NCI-H2227 treated with DMSO at 0.1 percent for 48 hours (cell line): Measurements from ENCODE around the gene POC1B.
A peak's percentile ranks its signal among the peaks of the same experiment; 100 is the strongest.

Experiments
- DNase-seq: peaks from one replicate; lab custom pipeline; 2025; lab: John Stamatoyannopoulos, UW

POC1B gene

DNA sequence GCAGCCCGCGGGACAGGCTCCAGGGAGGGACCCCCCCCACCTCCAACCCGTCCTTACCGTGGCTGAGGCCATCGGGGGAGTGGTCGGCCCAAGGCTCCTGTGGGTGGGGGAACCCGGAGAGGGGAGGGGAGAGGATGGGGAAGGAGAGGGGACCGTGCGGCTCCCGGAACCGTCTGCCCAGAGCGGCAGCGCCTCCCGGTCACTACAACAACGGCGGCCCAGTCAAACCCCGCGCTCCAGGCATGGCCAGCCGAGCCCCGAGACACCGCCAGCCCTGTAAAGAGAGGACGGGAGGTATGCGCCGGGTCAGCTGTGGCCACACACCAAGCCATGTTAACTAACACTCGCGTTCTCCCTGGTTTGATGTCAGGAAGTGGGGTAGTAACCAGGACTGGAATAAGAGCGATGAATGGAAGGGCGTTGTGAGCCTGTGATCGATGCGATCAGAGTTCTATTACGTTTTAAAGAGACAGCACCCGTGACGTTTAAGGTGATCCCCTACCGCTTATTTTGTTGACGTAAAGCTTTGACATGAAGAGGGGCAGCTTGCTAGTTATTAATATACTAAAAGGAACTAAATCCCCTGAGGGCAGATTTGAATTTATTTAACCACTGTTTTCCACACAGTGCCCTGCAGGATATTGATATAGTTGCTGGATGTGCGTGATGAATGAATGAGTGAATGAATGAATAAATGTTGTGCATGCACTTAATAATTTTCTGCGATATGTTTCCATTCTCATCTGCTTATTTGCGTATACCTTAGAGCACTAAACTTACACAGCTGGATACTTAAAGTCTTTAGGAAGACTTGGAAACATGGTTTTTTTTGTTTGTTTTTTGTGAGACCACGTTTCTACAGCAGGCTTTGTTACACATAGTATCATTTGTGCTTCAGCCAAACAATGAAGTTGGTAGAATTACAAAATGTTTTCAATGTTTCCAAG is at the start of gene POC1B:
Gene POC1B (minus strand): TSS at position 224 of the 947 bp plus-strand sequence. CDS start 152 bp downstream, at position 72.
- peak; percentile 87 for DNase-seq

DNA sequence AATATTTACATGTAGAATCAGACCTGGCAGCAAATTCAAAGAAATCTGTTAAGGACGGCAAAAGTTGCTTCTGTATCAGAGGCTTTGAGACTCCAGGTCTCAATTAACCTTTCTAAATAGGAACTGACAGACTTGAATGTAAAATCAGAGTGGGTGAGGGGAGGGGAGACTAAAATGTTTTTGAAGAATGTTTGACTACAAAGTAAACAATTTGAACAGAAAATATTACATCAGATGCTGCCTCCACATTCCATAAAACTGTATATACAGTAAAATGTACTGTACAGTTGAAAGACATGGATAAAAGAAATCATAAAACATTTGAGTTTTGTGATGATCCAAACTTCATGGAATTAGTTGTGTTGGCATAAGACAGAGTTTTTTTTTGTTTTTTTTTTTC is 49.5 kb upstream of the POC1B start:
- no peak for DNase-seq

DNA sequence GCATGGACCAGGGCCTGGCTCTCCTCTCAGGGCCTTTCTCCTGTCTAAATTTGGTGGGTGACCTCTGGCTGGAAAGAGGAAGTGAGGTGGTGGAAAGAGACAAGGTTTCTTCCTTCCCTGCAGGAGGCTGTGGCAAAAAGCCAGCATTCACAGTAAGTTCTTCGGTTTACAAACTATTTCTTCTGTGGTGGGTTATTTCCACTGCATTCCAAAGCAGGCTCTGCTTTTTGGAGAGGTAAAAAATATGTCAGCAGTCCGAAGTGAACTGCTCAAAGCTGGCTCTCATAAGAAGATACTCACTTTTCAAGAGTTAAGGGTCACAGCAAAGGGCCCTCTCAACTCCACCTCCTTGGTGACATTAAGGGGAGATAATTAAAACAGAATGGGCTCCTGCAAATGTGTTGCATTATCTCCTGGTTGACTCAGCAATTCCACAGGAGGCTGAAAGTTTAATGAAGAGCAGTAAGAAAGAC is 48.9 kb upstream of the POC1B start:
- DNase-seq = no peak

DNA sequence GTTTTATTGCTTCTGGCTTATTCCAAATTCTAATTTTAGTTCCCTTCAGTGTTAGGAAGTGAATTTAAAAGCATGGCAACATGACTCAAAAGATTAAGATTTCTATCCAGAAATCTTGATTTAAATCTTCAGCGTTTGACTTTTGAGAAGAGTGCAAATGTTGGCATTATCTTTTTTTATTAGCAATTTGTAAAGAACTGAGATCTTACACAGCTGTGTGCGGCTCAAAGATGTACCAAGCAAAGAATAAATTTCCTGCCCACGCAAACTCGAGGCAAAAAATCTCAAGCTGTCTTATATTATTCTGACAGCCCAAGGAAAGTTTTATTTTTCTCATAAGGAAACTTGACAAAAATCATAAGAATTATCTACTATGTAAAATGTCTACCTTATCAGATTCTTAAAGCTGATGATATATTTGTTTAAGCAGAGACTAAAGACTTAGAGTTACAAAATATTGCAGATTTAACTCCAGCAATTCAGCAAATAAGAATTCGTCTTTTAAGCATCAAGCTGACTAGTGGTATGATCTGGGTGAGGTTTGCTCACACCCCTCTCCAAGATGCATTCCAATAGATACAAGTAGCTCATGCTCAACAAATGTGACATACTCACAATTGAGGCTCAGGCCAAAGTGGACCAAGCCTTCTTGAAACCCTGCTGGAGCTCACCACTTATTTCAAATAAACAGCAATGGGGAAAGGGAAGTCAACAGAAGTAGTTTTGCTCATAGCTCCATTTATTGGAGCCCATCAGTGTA is 47.4 kb upstream of the POC1B start:
- DNase-seq = no peak

DNA sequence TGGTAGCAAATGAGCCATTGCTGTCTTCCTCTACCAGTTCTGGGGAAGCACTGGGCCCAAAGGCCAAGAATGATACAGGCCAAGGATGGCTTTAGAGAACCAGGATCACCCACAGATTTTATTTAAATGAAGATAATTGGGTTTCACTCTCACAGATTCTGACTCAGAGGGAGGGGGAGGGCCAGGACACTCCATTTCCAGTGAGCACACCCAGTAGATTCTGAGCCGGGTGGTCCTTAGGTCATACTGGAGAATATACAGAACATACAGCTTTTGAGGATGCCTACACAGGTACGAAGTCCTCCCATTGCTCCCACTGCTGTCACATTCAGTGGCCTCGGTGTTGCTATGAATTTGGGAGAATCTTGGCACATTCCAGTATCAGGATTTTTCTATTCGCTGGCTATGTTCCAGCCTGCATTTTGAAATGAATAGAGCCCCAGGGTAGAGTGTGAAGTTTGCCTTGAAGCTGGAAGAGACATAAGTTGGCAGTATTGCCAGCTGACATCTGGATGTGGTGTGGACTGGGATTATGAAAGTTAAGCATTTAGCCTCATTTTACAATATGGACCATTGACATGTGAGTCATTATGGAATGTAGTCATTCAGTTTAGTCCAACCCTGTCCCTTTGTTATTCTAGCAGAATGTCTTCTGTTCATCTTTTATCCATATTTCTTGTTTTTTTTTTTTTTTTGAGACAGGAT is 45.8 kb upstream of the POC1B start:
- no peak for DNase-seq

DNA sequence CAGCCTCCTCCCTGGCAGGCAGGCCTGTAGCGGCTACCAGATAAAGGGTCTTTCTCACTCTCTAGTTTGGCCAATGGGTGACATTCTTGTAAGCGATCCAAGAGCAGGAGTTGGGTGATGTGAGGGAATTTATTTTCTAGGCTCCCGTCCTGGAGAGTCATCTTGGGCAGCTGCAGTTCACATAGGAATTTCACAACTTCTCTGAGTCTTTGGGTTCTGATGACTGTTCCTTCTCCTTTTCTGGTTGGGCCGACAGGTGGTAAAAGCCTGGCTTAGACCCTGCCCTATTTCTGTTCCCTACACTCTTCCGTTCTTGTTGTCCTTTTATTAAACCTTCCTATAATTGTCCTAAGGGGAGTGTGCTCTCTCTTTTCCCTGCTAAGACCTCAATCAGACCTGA is 42.6 kb upstream of the POC1B start:
- DNase-seq = no peak

DNA sequence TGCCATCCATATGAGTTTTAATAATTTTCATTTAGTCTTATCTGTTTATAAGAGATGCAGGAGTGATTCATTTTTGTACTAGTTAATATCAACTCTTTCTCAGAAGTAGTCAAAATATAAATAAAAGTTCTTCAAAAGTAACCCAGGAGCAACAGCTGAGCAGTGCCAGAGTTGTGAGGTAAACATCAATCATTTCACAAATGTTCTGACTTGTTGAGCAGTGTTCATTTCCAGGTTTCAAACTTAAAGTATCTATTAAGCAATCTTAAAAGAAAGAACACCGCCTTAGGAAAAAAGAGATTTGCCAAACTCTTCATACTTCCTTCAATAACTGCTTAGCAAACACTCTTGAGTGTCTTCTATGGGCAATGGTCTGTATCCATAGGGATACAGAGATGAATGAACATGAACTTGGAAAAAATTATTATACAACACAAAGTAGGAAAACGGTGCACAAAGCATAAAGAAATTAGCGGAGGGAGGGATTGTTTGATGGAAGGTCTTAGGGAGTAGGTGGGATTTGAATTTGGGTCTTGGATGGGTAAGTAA is 41.9 kb upstream of the POC1B start:
- no peak for DNase-seq

DNA sequence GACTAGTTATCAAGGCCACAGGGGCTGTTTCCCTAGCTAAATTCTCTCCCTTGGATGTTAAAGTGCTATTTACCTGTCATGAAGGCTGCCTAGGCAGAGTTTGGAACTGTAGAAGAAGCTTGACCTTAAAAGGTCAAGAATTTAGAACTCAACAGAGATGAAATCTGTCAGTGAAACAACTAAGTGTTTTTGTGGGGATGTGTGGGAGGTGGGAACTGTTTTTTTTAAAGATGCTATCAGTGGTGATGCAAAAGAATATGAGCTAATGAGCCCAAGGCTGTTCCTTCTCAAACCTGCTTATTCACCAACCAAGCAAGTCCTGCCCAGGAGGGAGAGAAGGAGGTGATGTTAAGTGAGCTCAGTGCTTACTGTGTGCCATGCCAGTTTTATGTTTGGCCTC is 40.8 kb upstream of the POC1B start:
- DNase-seq = no peak

DNA sequence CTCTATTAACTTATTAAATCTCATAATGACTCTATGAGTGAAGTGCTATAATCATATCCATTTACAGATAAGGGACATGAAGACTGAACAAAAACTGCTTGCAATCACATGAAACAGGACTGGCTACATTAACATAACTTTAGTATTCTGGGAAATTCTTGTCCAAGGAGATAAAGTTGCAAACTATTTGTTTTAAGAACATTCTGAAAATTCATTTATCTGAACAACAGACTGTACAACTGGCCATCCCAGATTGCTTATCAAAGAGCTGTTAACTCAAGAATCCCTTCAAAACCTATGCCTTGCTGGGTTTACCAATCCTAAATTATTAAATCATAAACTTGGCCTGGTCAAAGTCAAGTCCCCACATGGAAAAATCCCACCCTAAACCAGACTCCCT is 39.2 kb upstream of the POC1B start:
- DNase-seq = no peak

DNA sequence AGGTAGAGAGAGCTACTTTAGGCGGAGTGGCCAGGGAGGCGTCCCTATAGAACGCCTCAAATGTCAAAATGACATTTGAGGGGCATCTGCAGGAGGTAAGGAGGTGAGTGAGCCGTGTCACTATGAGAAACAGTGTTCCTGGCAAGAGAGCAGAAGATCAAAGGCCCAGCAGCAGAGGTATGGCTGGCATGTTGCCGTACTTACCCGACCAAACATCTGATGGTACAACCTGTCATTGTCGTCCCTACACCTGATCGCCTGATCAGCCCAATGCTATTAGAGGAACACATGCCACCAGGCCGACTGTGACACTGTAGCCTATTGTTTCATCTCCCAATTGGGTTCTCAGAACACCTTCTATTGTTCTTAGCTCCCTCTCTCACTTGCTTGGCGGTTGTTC is 33.9 kb upstream of the POC1B start:
- no peak for DNase-seq

DNA sequence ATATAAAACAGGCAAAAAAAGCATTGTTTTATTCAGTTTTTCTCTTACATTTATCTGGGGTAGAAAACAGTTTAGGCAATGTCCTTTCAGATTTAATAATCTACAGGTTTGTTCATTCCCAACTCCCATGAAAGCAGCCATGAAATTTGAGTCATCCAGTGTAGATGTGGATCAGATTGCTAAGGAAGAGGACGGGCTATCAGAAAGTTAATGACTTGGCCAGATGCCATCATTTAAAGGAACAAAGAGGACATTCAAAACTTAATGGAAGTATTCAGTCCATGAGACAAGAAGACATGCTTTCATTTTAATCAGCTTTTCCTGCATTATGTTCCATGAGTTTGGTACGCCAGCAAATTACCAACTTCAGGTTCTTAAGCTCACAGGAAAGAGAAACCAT is 31.1 kb upstream of the POC1B start:
- DNase-seq = no peak

DNA sequence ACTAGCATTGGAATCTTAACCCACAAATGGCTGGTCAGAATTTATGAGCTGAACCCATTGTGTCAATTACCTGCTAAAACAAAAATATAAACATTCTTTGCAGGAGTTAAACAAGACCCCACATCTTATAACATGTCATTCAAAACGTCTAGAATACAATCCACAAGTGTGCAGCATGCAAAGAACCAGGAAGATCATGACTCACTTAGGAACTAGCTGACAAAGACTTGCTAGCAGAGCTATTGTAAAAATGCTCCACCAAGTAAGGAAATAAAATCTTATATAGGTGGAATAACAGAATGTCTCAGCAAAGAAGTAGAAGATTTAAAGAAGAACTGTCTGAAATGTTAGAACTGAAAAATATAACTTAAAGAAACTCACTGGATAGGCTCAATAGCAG is 26.5 kb upstream of the POC1B start:
- no peak for DNase-seq

DNA sequence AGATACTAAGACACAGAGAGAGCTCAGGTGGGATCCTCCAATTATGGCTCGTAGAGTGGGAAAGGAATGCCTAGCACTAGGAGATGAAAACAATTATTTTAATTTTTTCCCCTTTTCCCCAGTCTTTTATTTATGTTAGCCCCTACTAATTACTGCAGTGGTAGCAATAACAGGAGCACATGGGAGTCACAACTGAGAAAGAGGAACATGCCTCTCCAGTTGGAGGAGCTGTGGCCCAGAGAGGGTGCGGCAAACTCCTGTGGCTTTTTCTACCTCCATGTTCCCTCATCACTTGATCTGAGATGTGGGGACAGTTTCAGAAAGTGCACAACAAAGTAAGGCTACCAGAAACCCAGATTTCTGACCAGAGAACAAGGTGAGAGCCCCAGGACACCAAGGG is 25.9 kb upstream of the POC1B start:
- no peak for DNase-seq

DNA sequence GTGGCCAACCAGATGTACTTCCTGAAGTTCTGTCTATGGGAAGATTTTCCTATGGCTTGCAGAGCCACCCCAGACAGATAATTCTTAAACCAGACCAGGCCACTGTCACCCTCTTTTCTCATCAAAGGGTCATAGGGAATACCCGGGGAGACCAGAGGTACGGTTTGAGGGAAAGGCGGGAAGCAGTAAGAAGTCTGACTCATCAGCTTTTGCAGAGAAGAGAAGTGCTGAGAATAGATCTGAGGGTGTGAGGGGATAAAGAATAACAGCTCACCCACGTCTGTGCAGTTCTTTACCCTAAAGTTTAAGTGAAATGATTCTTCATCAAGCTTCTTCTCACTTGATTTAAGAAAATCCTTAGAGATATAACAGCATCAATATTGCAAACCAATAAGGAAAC is 21.3 kb upstream of the POC1B start:
- DNase-seq = no peak

DNA sequence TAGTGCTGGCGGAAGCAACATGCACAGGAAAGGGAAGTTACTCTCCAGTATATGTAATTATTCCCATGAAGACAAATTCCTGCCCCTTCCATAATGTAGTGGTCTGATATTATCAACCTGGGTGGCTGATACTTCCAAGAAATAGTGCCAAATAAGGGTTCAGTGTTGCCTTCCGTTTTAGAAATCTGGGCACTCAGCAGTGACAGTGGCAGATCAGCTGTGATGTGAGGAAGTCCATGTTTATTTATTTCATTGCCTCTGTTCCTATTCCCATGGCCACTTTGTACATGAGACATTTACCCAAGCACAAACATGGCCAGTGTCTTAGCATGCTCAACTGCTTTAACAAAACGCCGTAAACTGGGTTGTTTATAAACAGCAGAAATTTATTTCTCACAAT is 20.3 kb upstream of the POC1B start:
- DNase-seq = no peak

DNA sequence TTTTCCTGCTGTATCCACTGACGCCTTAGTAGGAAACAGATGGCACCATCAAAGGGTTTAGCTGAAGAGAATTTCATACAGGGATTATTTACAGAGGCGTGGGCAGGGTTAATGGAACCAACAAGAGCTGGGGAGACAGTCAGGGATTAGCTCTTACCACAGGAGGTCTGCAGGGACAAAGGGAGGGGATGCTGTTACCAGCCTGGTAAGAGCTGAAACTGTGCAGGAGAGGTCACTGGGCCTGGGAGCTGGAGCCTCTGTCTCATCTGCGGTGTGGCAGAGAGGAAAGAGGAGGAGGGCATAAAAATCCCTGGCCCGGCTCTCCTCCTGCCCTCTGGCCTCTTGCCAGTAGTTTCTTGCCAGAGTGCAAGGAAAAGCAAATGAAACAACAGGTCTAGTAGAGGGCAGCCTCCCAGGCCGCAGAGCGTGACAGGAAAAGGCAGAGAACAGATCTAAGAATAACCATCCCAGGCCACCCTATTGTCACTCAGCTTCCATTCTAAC is 18.9 kb upstream of the POC1B start:
- DNase-seq = peak; percentile 92

DNA sequence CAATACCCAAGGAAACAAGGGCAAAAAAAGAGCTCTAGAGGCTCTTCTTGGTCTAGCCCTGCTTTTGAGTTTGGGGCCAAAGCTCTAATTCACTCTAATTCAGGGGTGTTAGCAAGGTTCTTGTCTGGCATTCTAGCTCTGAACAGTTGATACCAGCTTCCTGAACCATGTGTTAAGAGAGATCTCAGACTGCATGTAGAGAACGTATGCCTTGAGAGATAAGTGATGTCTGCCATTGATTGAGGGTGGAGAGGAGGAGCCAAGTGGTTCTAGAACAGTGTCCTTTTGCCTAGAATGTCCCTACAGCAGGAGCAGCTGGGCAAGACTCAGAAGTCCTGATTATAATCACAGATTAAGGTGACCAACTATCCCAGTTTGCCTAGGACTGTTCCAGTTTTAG is 18.2 kb upstream of the POC1B start:
- no peak for DNase-seq

DNA sequence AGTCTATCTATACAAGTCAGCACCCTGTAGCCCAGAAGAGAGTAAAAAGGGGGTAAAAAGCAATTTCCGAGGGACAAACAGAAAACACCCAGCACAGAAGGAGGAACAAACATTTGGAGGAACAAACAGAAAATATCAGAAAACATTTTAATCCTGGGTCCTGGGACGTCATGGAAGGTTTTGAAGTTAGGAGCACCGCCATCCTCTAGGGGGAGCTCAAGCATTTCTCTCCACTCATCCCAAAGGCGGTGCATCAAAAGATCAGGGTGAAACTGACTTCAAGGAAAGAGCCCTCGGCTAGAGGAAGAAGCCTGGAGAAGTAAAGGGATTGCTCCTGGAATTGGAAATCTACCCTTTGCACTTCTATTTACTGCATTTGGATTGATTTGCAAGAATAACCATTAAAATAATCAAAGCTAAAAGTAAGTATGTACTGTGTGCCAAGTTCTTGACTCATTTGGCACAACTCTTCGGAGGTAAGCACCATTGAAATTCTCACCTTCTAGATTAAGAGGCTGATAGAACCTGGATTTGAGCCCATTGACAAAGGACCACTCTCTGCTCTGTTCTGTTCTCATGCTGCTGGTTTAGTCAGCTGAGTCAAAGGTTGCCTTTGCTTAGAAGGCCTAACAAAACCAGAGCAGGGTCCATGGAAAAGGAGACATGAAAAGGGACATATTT is 17.2 kb upstream of the POC1B start:
- DNase-seq = peak; percentile 35

DNA sequence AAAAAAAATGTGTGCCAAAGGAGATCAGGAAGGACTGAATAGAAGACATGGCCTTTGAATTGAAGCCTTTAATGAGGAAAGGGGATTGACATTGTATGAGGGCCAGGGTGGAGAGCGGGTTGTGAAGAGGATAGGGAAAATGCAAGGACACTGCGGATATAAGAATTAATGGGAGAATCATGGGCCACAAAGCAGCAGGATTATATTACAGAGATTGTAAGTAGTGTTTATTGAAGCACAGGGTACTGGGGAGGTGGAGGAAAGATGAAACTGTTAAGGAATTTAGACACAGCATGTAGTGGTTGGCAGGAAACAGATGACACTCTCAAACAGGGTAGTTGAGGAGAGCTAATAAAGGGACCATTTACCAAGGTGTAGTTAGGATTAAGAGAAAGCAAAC is 16.4 kb upstream of the POC1B start:
- DNase-seq = no peak

DNA sequence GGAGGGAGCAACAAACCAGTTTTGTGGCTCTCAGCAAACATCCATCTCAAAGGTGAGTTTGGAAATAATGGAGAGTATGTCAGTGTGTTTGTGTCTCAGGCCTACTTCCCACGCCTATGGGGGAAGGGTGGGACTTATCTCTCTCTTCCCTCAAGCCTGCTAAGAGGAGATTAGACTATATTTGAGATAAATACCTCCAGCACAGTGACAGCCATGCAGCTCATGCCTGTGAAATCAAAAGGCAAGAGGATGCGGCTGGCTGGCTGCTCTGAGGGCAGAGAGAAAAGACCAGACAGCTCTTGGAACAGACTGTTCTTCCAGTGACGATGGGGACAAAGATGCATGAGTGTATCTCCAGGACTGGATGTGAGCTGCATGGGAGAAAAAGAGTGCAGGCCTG is 14.7 kb upstream of the POC1B start:
- DNase-seq = no peak

DNA sequence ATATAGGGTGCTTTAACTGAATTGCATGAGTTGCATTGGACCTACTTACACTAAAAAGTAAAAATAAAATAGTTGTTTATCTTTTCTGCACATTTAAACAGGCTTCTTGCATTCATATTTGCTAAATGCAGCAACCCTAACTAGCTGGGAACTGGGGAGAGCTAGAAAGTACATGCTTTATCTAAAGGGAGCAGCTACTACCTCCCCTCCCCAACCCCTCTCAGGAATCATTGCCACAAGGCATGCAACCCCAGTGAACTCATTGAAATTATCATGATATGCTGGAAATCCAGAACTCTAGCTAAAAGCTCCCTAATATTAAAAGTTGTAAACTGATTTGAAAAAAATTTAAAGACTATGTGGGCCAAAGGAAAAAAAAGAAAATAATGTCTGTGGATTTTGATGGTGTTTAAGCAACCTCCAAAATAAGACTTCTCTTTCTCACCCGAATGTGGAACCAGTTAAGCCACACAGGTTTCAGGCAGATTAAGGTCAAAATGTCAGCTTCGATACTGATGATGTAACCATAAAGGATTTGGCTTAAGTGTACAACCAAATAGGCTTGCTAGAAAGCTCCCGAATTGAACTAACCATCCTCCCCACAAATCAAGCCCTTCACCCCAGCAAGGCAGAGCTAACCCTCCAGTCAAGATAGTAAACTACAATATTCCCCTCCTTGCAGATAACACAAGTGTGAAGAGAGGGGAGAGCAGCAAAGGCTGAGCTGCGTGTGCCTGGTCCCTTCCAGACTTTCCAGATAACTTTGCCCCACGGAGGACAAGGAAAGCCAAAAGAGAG is 13.8 kb upstream of the POC1B start:
- DNase-seq = no peak
